Measurements from ENCODE around the gene FILIP1L.

FILIP1L gene

DNA sequence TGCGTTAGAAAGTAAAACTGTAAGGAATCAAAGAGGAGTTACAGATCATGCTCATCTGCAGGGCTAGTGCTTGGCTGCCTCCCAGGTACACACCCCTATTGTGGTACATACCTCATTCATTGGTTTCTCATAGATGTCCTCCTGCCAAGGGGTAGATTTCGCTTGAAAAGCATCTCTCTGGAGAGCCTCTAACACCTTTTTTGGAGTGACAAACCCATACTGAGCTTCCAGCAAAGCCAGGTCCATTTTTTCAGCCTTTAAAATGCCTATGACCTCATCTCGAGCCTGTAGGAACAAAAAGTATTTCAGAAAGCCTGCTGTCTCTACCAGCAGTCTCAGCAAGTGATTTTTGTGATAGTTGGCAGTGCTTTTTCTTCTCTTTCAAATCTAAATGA is 184.6 kb downstream of the FILIP1L start:
- H3K9me3 ChIP-seq (ENCODE audit: control insufficient read depth, low read length), result no peaks in the 10 kb centered on the region
- H3K4me1 ChIP-seq (ENCODE audit: control insufficient read depth, insufficient read depth, low read length), result peaks cover 16% of the 10 kb centered on the region
- no peak overlapping the region for H3K27ac ChIP-seq (ENCODE audit: insufficient read depth, low read depth, low read length, poor library complexity, severe bottlenecking)
- H3K4me3 ChIP-seq (ENCODE audit: insufficient read depth, low read depth, low read length), result no peak overlapping the region
- WGBS, 2 experiments, result 50 to 53% methylated on average over 3 of the region's 3 CpGs
- H3K36me3 ChIP-seq (ENCODE audit: control insufficient read depth, insufficient read depth, low read length), result no peaks in the 10 kb centered on the region
- H3K27me3 ChIP-seq (ENCODE audit: control insufficient read depth, insufficient read depth, low read length, poor library complexity, severe bottlenecking), result no peaks in the 10 kb centered on the region

DNA sequence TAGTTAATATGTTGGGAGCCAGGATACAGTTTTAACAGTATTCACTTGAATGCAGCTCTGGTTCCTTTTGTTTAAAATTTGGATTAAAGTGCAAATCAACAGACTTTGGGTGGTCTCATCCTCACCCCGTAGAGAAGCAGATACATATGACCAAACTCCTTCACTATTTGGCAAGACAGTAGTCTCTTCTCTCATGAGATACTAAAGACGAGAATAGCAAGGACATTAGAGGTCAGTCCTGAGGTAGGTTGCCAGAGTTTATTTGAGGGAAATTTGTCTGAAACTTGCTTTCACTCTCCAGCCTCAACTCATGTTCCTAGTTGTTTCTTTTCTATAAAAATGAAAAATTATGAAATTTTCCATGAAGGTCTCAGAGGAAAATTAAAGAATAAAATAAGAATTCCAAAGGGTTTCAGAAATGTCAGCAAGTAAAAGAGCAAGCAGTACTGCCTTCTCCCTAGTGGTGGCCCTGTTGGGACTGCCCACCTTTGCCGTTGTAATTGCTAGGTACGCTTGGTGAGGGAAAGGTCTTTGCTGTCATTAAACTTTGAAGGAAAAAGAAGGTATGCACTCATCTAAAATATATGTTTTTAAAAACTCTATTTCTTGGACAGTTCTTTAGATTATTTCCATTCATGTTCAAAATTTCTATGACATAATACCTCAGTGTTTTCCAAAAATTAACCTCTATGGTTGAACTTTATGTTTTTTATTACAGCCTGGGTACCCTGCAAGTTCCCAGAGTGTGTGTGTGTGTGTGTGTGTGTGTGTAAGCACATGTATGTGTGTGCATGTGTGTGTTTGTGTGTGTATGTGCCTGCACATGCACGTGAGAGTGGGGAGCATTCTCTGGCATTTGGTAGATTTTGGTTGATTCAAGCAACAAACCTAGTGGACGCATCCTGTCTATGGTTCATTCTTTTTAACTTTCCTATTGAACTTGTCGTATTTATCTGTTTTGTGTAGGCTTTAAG is 185.2 kb downstream of the FILIP1L start:
- Histone ChIP-seq H3K36me3 (ENCODE audit: control insufficient read depth, insufficient read depth, low read length) (no peaks in the 10 kb centered on the region), H3K4me1 (ENCODE audit: control insufficient read depth, insufficient read depth, low read length) (peaks cover 16% of the 10 kb centered on the region), H3K4me3 (ENCODE audit: insufficient read depth, low read depth, low read length) (no peak overlapping the region), H3K9me3 (ENCODE audit: control insufficient read depth, low read length) (no peaks in the 10 kb centered on the region), H3K27me3 (ENCODE audit: control insufficient read depth, insufficient read depth, low read length, poor library complexity, severe bottlenecking) (no peaks in the 10 kb centered on the region), H3K27ac (ENCODE audit: insufficient read depth, low read depth, low read length, poor library complexity, severe bottlenecking) (no peak overlapping the region)
- 68 to 73% methylated on average over 7 of the region's 7 CpGs for WGBS, 2 experiments

DNA sequence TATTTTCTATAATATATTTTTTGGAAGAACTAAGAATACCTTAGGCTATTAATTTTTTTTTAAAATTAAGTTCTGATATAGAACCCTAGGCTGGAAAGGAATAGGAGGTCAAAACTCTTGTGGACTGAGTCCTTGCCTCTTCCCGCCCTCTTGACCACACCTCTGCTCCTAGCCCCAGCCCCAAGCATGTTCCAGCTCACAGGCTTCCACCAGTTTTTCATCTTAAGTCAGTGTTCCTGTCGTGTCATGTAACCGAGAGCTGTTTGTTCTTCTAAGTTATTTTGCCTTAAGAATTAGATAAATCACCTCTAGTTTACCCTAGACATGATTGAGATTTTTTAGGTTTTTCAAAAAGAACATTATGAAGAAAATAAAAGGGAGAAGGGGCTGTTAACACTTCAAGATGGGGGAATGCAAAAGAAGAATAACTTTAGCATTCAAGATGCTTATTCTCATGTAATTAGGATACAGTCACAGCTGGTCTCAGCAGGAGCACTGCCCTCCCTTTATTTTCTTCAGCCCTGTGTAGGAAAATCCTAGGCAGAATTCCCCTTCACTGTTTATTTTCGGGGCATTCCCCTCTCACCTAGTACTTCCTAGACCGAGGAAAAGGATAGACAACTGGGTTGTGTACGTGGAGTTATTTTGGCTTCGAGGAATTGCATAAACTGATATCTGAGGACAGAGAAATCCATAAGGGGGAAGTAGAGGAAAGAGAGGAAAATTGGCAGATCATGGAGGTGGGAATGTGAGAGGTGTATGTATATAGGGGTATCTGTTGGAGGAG is 186.4 kb downstream of the FILIP1L start:
- Histone ChIP-seq H3K4me3 (ENCODE audit: insufficient read depth, low read depth, low read length) (no peak overlapping the region), H3K9me3 (ENCODE audit: control insufficient read depth, low read length) (no peaks in the 10 kb centered on the region), H3K27me3 (ENCODE audit: control insufficient read depth, insufficient read depth, low read length, poor library complexity, severe bottlenecking) (no peaks in the 10 kb centered on the region), H3K27ac (ENCODE audit: insufficient read depth, low read depth, low read length, poor library complexity, severe bottlenecking) (no peak overlapping the region), H3K4me1 (ENCODE audit: control insufficient read depth, insufficient read depth, low read length) (peaks cover 16% of the 10 kb centered on the region), H3K36me3 (ENCODE audit: control insufficient read depth, insufficient read depth, low read length) (no peaks in the 10 kb centered on the region)
- WGBS, 2 experiments, result 11 to 15% methylated on average over 4 to 7 of the region's 7 CpGs

DNA sequence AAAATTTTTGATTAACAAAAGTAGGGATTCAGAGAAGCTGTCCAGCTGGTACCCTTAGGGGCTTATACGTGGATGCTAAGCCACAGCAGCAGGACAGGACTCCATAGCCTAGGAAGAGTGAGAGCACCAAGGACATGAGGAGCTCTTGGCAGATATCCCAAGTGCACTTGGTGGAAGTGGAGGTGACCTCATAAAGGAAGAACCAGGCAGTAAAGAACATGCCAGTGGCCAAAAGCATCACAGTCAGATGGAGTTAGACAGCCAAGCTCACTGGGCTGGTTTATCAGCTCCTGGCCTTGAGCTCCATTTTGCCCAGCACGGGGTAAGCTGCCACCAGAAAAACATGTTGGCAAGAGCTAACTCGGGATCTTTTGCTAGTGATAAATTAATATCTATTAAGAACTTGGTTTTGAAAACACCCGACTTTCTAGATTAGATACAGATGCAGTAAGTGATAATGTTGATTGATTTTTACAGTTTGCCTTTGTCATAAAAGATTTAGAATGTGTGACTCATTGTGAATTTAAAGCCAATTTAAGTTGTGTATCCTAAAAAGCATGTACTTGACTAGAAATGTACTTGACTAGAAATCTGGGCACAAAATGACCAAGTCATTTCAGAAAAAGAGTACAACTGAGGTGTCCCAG is 188.6 kb downstream of the FILIP1L start:
- Histone ChIP-seq H3K27me3 (ENCODE audit: control insufficient read depth, insufficient read depth, low read length, poor library complexity, severe bottlenecking) (no peaks in the 10 kb centered on the region), H3K36me3 (ENCODE audit: control insufficient read depth, insufficient read depth, low read length) (no peaks in the 10 kb centered on the region), H3K4me3 (ENCODE audit: insufficient read depth, low read depth, low read length) (no peak overlapping the region), H3K4me1 (ENCODE audit: control insufficient read depth, insufficient read depth, low read length) (peaks cover 16% of the 10 kb centered on the region), H3K27ac (ENCODE audit: insufficient read depth, low read depth, low read length, poor library complexity, severe bottlenecking) (no peak overlapping the region), H3K9me3 (ENCODE audit: control insufficient read depth, low read length) (no peaks in the 10 kb centered on the region)
- 88 to 89% methylated on average over 4 of the region's 4 CpGs for WGBS, 2 experiments

DNA sequence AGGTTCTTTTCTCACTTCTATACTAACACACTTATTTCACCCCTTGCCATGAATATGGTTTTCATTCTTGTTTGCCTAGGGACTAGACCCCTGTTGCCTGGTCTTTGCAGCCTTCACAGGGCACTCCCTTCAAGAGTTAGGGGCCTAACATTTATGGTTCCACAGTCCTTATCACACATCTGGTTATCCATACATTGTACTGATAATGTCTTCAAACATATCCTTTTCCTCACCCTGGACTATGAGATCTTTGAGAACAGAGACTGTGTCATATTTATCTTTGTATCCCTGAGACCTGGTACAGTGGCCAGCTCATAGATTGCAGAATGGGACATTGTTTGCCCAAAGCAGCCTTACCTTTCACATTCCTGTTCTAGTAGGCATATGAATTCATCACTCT is 190.4 kb downstream of the FILIP1L start:
- H3K27me3 ChIP-seq (ENCODE audit: control insufficient read depth, insufficient read depth, low read length, poor library complexity, severe bottlenecking), result no peaks in the 10 kb centered on the region
- H3K9me3 ChIP-seq (ENCODE audit: control insufficient read depth, low read length), result no peaks in the 10 kb centered on the region
- H3K27ac ChIP-seq (ENCODE audit: insufficient read depth, low read depth, low read length, poor library complexity, severe bottlenecking), result no peak overlapping the region
- H3K4me1 ChIP-seq (ENCODE audit: control insufficient read depth, insufficient read depth, low read length), result peaks cover 14% of the 10 kb centered on the region
- H3K4me3 ChIP-seq (ENCODE audit: insufficient read depth, low read depth, low read length), result no peak overlapping the region
- H3K36me3 ChIP-seq (ENCODE audit: control insufficient read depth, insufficient read depth, low read length), result no peaks in the 10 kb centered on the region

DNA sequence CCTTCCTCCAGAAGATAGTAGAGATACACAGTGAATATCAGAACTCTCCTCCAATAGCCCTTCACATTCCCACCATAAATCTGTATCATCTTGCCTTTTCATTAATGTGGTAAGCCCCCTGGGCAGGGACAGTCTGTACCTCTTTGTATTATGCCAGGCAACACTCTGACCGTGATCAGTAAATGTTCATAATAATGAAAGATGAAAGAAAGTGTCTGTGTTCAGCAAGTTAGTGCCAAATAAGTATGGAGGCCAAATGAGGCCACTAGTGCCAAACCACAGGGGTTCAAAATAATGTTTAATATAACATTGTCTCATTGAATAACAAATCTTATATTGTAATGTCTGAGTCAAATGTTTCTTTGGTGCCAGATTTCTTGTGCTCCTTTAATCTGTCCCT is 192.3 kb downstream of the FILIP1L start:
- WGBS, 2 experiments, result 92 to 97% methylated on average over 1 of the region's 1 CpG
- H3K27me3 ChIP-seq (ENCODE audit: control insufficient read depth, insufficient read depth, low read length, poor library complexity, severe bottlenecking), result no peaks in the 10 kb centered on the region
- no peak overlapping the region for H3K27ac ChIP-seq (ENCODE audit: insufficient read depth, low read depth, low read length, poor library complexity, severe bottlenecking)
- no peaks in the 10 kb centered on the region for H3K9me3 ChIP-seq (ENCODE audit: control insufficient read depth, low read length)
- H3K4me1 ChIP-seq (ENCODE audit: control insufficient read depth, insufficient read depth, low read length), result peaks cover 4% of the 10 kb centered on the region
- H3K4me3 ChIP-seq (ENCODE audit: insufficient read depth, low read depth, low read length), result no peak overlapping the region
- H3K36me3 ChIP-seq (ENCODE audit: control insufficient read depth, insufficient read depth, low read length), result no peaks in the 10 kb centered on the region

DNA sequence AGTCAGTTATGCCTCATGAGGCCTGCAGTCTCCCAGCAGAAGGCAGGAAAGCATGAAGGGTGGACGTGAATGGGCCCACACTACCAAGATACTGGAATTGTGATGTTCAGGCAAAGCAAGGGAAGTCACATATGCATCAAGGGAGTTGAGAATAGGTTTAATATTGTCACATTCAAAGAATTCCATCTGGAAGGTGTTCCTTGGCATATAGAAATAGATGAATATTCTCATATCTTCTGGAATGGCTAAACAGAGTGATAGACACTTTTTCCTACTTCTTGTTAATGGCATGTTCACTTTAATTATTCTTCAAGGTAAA is 193.0 kb downstream of the FILIP1L start:
- no peaks in the 10 kb centered on the region for H3K27me3 ChIP-seq (ENCODE audit: control insufficient read depth, insufficient read depth, low read length, poor library complexity, severe bottlenecking)
- H3K4me1 ChIP-seq (ENCODE audit: control insufficient read depth, insufficient read depth, low read length), result peaks cover 4% of the 10 kb centered on the region
- no peak overlapping the region for H3K4me3 ChIP-seq (ENCODE audit: insufficient read depth, low read depth, low read length)
- no peaks in the 10 kb centered on the region for H3K9me3 ChIP-seq (ENCODE audit: control insufficient read depth, low read length)
- 85 to 87% methylated on average over 1 of the region's 1 CpG for WGBS, 2 experiments
- no peaks in the 10 kb centered on the region for H3K36me3 ChIP-seq (ENCODE audit: control insufficient read depth, insufficient read depth, low read length)
- no peak overlapping the region for H3K27ac ChIP-seq (ENCODE audit: insufficient read depth, low read depth, low read length, poor library complexity, severe bottlenecking)

DNA sequence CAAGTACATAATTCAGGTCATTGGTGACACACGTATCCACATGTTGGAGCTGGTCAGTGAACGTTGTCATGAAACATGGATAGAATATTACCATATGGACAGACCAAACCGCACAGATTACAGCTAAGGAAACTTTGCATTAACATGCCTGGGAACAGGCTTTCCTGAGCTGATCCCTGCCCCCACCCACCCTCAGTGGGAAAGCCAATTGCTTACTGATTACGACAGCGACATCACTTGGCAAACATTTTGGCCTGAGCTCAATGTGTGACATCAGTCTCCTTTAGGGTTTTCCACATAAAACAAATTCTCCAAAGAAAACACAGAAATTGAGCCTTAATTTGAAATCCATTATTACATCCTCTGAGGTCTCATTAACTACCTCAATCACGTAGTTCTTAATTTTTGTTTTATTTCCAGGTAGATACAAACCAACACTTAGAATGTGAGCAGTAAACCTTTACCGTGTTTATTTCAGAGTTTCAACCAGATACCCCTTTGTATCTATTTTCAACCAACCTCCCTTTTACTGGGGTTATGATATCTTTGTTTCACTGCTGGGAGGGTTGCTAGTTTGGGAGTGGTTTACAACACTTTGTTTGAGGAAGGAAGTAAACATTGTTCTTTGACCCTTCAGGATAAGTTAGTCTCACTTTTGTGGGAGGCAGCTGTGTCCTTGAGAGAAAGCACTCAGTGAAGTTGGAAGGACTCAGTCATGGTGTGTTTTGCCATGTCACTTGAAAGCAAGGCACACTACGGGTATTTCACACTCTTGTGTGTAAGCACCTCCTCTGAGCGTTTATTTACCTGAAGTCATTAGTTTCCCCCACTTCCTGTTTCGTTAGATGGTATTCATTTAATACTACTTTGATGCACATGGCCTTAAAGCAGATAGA is 193.6 kb downstream of the FILIP1L start:
- Histone ChIP-seq H3K4me1 (ENCODE audit: control insufficient read depth, insufficient read depth, low read length) (peaks cover 4% of the 10 kb centered on the region), H3K27ac (ENCODE audit: insufficient read depth, low read depth, low read length, poor library complexity, severe bottlenecking) (no peak overlapping the region), H3K9me3 (ENCODE audit: control insufficient read depth, low read length) (no peaks in the 10 kb centered on the region), H3K36me3 (ENCODE audit: control insufficient read depth, insufficient read depth, low read length) (no peaks in the 10 kb centered on the region), H3K4me3 (ENCODE audit: insufficient read depth, low read depth, low read length) (no peak overlapping the region), H3K27me3 (ENCODE audit: control insufficient read depth, insufficient read depth, low read length, poor library complexity, severe bottlenecking) (no peaks in the 10 kb centered on the region)
- WGBS, 2 experiments, result 65 to 67% methylated on average over 10 of the region's 10 CpGs

DNA sequence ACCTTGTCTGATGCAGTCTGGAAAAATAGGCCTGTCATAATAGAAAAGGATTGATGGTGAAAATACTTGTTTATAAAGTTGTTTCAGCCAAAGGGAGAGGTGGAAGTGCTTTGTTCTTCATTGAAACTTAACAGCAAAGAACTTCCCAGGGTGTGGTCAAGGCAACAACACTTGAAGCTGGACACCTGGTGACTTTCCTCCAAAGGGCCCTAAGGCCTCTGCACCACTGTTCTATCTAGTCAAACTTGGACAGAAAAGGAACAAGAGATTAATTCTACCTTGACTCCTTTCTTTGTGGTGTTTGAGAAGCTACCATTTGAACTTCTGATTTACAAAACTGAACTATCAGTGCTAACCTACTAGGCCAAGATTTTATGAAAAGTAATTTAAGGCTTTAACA is 194.6 kb downstream of the FILIP1L start:
- H3K9me3 ChIP-seq (ENCODE audit: control insufficient read depth, low read length), result no peaks in the 10 kb centered on the region
- H3K4me1 ChIP-seq (ENCODE audit: control insufficient read depth, insufficient read depth, low read length), result peaks cover 4% of the 10 kb centered on the region
- no peaks in the 10 kb centered on the region for H3K27me3 ChIP-seq (ENCODE audit: control insufficient read depth, insufficient read depth, low read length, poor library complexity, severe bottlenecking)
- no peak overlapping the region for H3K4me3 ChIP-seq (ENCODE audit: insufficient read depth, low read depth, low read length)
- no peaks in the 10 kb centered on the region for H3K36me3 ChIP-seq (ENCODE audit: control insufficient read depth, insufficient read depth, low read length)
- H3K27ac ChIP-seq (ENCODE audit: insufficient read depth, low read depth, low read length, poor library complexity, severe bottlenecking), result no peak overlapping the region

Data from ectodermal cell (in vitro differentiated cells).